ENCODE results near the gene MAP3K14. TPM values are rescaled to one million over a fixed set of nuclear protein-coding genes. Genes with fewer than 3 reads are reported as not detected.
A peak's percentile ranks its signal among the peaks of the same experiment; 100 is the strongest.

MAP3K14 gene
- total RNA-seq, 2 experiments from 2014 or later = 31.6 to 31.9 TPM

DNA sequence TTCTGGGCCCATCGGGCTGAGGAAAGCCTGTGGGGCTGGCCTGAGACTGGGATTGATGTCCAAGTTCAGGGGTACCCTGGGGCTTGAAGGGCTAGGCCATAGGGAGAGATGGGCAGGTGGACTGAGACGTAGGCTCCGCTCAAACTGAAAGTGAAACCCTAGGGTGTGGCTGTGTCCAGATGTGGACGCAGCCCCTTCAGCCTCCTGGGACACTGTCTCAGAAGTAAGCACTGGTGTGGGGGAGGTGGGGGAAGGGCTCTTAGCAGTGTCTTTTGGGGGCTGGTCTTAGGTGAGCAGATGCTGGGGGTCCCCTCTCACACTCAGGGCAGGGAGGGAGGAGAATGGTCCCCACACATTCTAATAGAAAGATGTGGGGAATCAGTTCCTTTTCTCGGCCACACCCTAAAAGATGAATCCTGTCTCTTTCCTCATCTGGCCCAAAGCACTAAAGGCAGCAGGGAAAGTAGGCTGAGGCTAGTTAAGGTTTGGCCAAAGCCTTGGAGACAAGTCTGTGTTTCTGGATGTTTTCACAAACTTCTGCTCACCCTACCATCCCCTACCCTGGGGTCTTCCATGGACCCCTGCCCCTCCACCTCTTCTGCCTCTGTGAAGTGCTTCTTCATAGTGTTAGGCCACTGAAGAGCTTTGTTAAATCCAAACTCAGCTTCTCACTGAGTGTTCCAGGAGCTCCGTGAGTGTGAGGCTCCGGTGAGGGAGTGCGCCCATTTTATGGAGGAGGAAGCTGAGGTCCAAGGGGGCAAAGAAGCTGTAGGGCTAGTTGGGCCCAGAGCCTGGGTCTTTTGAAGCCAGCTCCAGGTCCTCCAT is 89.5 kb downstream of the MAP3K14 start:
- H3K4me1 Mint-ChIP-seq (ENCODE audit: low read depth) = peaks cover 54% of the 10 kb centered on the region
- peak overlapping the region; percentile 99 for H3K4me3 Mint-ChIP-seq
- TF ChIP-seq, protein P1, sequence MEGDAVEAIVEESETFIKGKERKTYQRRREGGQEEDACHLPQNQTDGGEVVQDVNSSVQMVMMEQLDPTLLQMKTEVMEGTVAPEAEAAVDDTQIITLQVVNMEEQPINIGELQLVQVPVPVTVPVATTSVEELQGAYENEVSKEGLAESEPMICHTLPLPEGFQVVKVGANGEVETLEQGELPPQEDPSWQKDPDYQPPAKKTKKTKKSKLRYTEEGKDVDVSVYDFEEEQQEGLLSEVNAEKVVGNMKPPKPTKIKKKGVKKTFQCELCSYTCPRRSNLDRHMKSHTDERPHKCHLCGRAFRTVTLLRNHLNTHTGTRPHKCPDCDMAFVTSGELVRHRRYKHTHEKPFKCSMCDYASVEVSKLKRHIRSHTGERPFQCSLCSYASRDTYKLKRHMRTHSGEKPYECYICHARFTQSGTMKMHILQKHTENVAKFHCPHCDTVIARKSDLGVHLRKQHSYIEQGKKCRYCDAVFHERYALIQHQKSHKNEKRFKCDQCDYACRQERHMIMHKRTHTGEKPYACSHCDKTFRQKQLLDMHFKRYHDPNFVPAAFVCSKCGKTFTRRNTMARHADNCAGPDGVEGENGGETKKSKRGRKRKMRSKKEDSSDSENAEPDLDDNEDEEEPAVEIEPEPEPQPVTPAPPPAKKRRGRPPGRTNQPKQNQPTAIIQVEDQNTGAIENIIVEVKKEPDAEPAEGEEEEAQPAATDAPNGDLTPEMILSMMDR (IDR thresholded peaks at IDR 0.05) = no peak
- intact Hi-C loops (cut with micrococcal nuclease) = no loop called here
- peak overlapping the region; percentile 99 for H3K27ac Mint-ChIP-seq
- peaks cover 62% of the 10 kb centered on the region for H3K36me3 Mint-ChIP-seq (ENCODE audit: low read depth)
- no peak for ATAC-seq
- peak; percentile 59 for DNase-seq
- no peaks in the 10 kb centered on the region for H3K27me3 Mint-ChIP-seq
- POLR2A ChIA-PET = interaction anchor here (0.8 to 23.2 kb wide), 10 partner anchors 4 to 104 kb away, joined by 3 to 399 read pairs (median 8); partner anchors contain the start of genes FMNL1, HEXIM1 and MAP3K14
- no peaks in the 10 kb centered on the region for H3K9me3 Mint-ChIP-seq
- CTCF ChIA-PET = interaction anchor here (0.9 to 14.5 kb wide), 8 partner anchors 6 to 92 kb away, joined by 3 to 406 read pairs (median 12); partner anchors contain the start of genes ACBD4, FMNL1 and HEXIM1

GRCh38 chr17:45226576-45226975 is 90.2 kb downstream of the MAP3K14 start:
- TF ChIP-seq, protein P1 (IDR thresholded peaks at IDR 0.05) = no peak
- H3K4me3 Mint-ChIP-seq = peak overlapping the region; percentile 99
- H3K4me1 Mint-ChIP-seq (ENCODE audit: low read depth) = peaks cover 48% of the 10 kb centered on the region
- H3K9me3 Mint-ChIP-seq = no peaks in the 10 kb centered on the region
- no peaks in the 10 kb centered on the region for H3K27me3 Mint-ChIP-seq
- CTCF ChIA-PET = interaction anchor here (1.0 to 10.4 kb wide), 14 partner anchors 8 to 201 kb away, joined by 3 to 406 read pairs (median 4); partner anchors contain the start of genes ACBD4, HEXIM1 and HEXIM2
- peaks cover 55% of the 10 kb centered on the region for H3K36me3 Mint-ChIP-seq (ENCODE audit: low read depth)
- H3K27ac Mint-ChIP-seq = peak overlapping the region; percentile 99
- ATAC-seq (no peak), DNase-seq (no peak)
- POLR2A ChIA-PET = interaction anchor here (0.6 to 21.2 kb wide), 11 partner anchors 12 to 158 kb away, joined by 3 to 399 read pairs (median 6); partner anchors contain the start of genes HEXIM1, HEXIM2 and MAP3K14
- intact Hi-C loops (cut with micrococcal nuclease) = no loop called here

GRCh38 chr17:45225964-45226530 is 90.8 kb downstream of the MAP3K14 start:
- peak; percentile 60 for ATAC-seq
- TF ChIP-seq, protein P1 (IDR thresholded peaks at IDR 0.05) = no peak
- peaks cover 56% of the 10 kb centered on the region for H3K36me3 Mint-ChIP-seq (ENCODE audit: low read depth)
- POLR2A ChIA-PET = interaction anchor here (0.6 to 21.2 kb wide), 12 partner anchors 13 to 159 kb away, joined by 3 to 399 read pairs (median 6); partner anchors contain the start of genes HEXIM1, HEXIM2 and MAP3K14
- intact Hi-C loops (cut with micrococcal nuclease) = no loop called here
- CTCF ChIA-PET = interaction anchor here (1.0 to 10.4 kb wide), 15 partner anchors 8 to 201 kb away, joined by 3 to 406 read pairs (median 4); partner anchors contain the start of genes ACBD4, HEXIM1 and HEXIM2
- peak; percentile 99 for DNase-seq
- no peaks in the 10 kb centered on the region for H3K9me3 Mint-ChIP-seq
- H3K27ac Mint-ChIP-seq = peak overlapping the region; percentile 99
- peaks cover 44% of the 10 kb centered on the region for H3K4me1 Mint-ChIP-seq (ENCODE audit: low read depth)
- peak overlapping the region; percentile 99 for H3K4me3 Mint-ChIP-seq
- no peaks in the 10 kb centered on the region for H3K27me3 Mint-ChIP-seq

DNA sequence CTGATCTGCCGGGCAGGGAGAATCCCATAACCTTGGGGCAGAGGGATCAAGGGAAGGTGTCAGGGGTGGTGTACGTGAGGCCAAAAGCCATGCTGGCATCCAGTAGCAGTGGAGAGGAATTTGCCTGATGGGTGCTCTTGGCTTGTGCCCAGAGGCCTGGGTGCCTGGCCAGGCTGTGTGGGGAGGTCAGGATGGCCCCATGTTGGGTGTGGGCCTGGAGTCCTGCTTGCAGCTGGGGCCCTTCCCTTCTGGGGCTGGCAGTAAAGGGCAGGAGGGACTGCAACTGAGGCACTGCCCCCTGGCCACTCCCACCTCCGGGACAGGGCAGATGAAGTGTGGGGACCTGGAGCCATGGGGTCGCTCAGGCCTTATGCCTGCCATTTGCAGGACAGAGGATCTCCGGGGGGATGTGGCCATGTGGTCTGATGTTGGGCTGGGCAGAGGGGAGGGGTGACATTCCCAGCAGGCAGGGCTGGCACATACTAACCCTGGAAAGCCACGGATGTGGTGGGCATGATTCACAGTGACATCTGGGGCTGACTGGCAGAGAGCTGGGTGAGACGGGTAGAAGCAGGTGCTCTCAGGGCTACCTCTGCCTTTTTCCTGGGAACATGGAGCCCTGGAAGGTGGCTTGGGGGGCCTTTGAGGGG is 91.6 kb downstream of the MAP3K14 start:
- Mint-ChIP-seq H3K27me3 (no peaks in the 10 kb centered on the region), H3K9me3 (no peaks in the 10 kb centered on the region), H3K36me3 (ENCODE audit: low read depth) (peaks cover 58% of the 10 kb centered on the region), H3K4me1 (ENCODE audit: low read depth) (peaks cover 40% of the 10 kb centered on the region), H3K27ac (peak overlapping the region; percentile 99), H3K4me3 (peak overlapping the region; percentile 99)
- intact Hi-C loops (cut with micrococcal nuclease) = no loop called here
- DNase-seq (peak; percentile 67), ATAC-seq (no peak)
- ChIA-PET POLR2A (interaction anchor here (0.9 to 21.2 kb wide), 11 partner anchors 13 to 90 kb away, joined by 3 to 399 read pairs (median 6); partner anchors contain the start of genes ACBD4, HEXIM1, HEXIM2 and MAP3K14), CTCF (interaction anchor here (1.0 to 10.4 kb wide), 13 partner anchors 9 to 90 kb away, joined by 3 to 406 read pairs (median 4); partner anchors contain the start of genes ACBD4, HEXIM1 and HEXIM2)
- TF ChIP-seq, protein P1 (IDR thresholded peaks at IDR 0.05) = no peak
